Measurements from ENCODE around the gene NFAT5.

- no peak for TF ChIP-seq EP300 (IDR thresholded peaks at IDR 0.05)
- TF ChIP-seq CTCF (IDR thresholded peaks at IDR 0.05), result no peak
Measured at GRCh38 chr16:69745959-69746358, 180.2 kb downstream of the NFAT5 start.

Data from ovary (tissue), 3 donors.